HepG2 (cell line): ENCODE measurements around the gene COX6A2. TPM values are rescaled to one million over a fixed set of nuclear protein-coding genes. Genes with fewer than 3 reads are reported as not detected.

Source experiments
- CHD4 ChIP-seq: fragments of 200-600 bp; sonication (generic); IDR thresholded peaks from 2 replicates; pipeline ENCODE4 v1.7.0; 2017; ENCODE audit warnings: mild to moderate bottlenecking, low read length, borderline replicate concordance
- EED ChIP-seq: sonication (generic); formaldehyde crosslinking; IDR thresholded peaks from 2 replicates; pipeline ENCODE4 v1.5.0; 2020; ENCODE audit warnings: mild to moderate bottlenecking, missing genetic modification reagents
- MIER2 ChIP-seq: IDR thresholded peaks from 2 replicates; pipeline ENCODE4 v1.6.1; 2016; ENCODE audit warnings: missing biosample characterization, missing genetic modification reagents
- MTA1 ChIP-seq: sonication (generic); formaldehyde crosslinking; IDR thresholded peaks from 2 replicates; pipeline ENCODE4 v1.4.0; 2020; ENCODE audit warnings: missing genetic modification reagents, mild to moderate bottlenecking, borderline replicate concordance
- MXD1 ChIP-seq: sonication (generic); formaldehyde crosslinking; IDR thresholded peaks from 2 replicates; pipeline ENCODE4 v1.4.0; 2020; ENCODE audit warnings: mild to moderate bottlenecking, missing genetic modification reagents
- SMYD3 ChIP-seq: sonication (generic); formaldehyde crosslinking; IDR thresholded peaks from 2 replicates; pipeline ENCODE4 v1.8.1; 2023; ENCODE audit warnings: mild to moderate bottlenecking, missing genetic modification reagents
- SNAPC5 ChIP-seq: sonication (generic); formaldehyde crosslinking; IDR thresholded peaks from 2 replicates; pipeline ENCODE4 v1.8.1; 2023; ENCODE audit warnings: mild to moderate bottlenecking, missing genetic modification reagents, borderline replicate concordance
- SOX5 ChIP-seq: IDR thresholded peaks from 2 replicates; pipeline ENCODE4 v1.6.1; 2016; ENCODE audit warnings: borderline replicate concordance
- ZBTB40 ChIP-seq, 2 experiments: fragments of 450-650 bp in 1 of 2; sonication (generic) in 1 of 2; formaldehyde crosslinking in 1 of 2; IDR thresholded peaks; 2 replicates each; pipeline versions ENCODE4 v1.6.1 to v1.8.0; 2016 to 2022; ENCODE audit warnings: antibody characterized with exemption in 1 of 2, mild to moderate bottlenecking in 1 of 2, missing genetic modification reagents in 1 of 2
- ZNF276 ChIP-seq: sonication (generic); formaldehyde crosslinking; IDR thresholded peaks from 2 replicates; pipeline ENCODE4 v1.4.0; 2020; ENCODE audit warnings: mild to moderate bottlenecking, low read depth, missing genetic modification reagents
- ZNF280D ChIP-seq: sonication (generic); formaldehyde crosslinking; IDR thresholded peaks from 2 replicates; pipeline ENCODE4 v1.5.1; 2020; ENCODE audit warnings: mild to moderate bottlenecking, missing genetic modification reagents
- polyA plus RNA-seq, 8 experiments: library from polyadenylated mRNA; depleted of rRNA in 3 of 8; stranded (reverse) in 7 of 8; unstranded in 1 of 8; fragments of >200 nt; fragmentation: Illumina TruSeq in 4 of 8; extraction: Trizol in 4 of 8; gene quantifications; 2 replicates each; pipeline versions ENCODE4 v1.2.1 to v1.2.3, GENCODE V29; 2011 to 2016; ENCODE audit warnings: low read depth in 4 of 8, missing spikeins in 1 of 8, mixed read lengths in 1 of 8; ENCODE audit not compliant: insufficient read depth in 1 of 8
- total RNA-seq, 5 experiments: library from RNA; depleted of rRNA; stranded (reverse); fragments of >200 nt; fragmentation: Illumina TruSeq; extraction: Trizol; gene quantifications; 2 replicates each; pipeline ENCODE4 v1.2.3, GENCODE V29; 2016; ENCODE audit warnings: low read depth in 1 of 5

Gene COX6A2
- total and polyA plus RNA-seq, 2 of the 13 experiments (the other 11 are each of a cell fraction or from before 2014, with no cell fraction given): not detected

GRCh38 chr16:31458844-31459686 lies 30.9 kb upstream of the COX6A2 start, which contains the start of gene ARMC5 (continued):
- TF ChIP-seq MTA1 (CRISPR knock-in tag) (peak; percentile 73; the same call in 1 of the 2 replicates), SMYD3 (peak; percentile 87; the same call in 1 of the 2 replicates), CHD4 (no peak), ZNF280D (CRISPR knock-in tag) (peak; percentile 85; the same call in 1 of the 2 replicates), SOX5 (peak; percentile 73), MXD1 (CRISPR knock-in tag) (peak; percentile 97), ZNF276 (CRISPR knock-in tag) (peak; percentile 72), MIER2 (peak; percentile 71; the same call in 1 of the 2 replicates), ZBTB40 (IDR thresholded peaks at IDR 0.05) (peak; percentile 23; the same call in 1 of the 2 replicates), ZBTB40 (CRISPR knock-in tag; IDR thresholded peaks at IDR 0.05) (peak; percentile 67), SNAPC5 (CRISPR knock-in tag) (no peak), EED (peak; percentile 90; the same call in 1 of the 2 replicates)
